GOT3 (cell line): ENCODE results near the gene RGPD4.
"Not testable (repeated sequence)": the region's sequence is repeated elsewhere in the genome, so short reads cannot be mapped to it uniquely, and the experiment has no call there.

Source experiments
- DNase-seq: peaks from one replicate; lab custom pipeline; 2025; ENCODE audit warnings: mixed read lengths; lab: John Stamatoyannopoulos, UW

Gene RGPD4

DNA sequence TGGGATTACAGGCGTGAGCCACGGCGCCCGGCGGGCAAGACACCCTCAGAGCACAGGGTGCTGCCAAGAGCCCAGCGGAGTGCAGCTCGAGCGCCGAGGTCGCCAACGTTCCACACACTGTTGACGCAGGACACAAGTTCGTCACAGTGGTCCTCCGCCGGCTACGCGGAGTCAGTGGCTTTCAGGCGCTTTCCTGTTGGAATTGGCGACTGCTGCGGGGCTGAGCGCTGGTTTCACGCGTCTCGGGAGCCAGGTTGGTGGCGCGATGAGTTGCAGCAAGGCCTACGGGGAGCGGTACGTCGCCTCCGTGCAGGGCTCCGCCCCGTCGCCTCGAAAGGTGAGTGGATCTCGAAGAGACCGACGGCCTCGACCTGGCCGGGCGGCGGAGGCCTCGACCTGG is at the start of gene RGPD4:
RGPD4 (plus strand) TSS at position 144 of the 400 bp plus-strand sequence; CDS start at position 266, 122 bp downstream.
- not testable (repeated sequence) for DNase-seq

DNA sequence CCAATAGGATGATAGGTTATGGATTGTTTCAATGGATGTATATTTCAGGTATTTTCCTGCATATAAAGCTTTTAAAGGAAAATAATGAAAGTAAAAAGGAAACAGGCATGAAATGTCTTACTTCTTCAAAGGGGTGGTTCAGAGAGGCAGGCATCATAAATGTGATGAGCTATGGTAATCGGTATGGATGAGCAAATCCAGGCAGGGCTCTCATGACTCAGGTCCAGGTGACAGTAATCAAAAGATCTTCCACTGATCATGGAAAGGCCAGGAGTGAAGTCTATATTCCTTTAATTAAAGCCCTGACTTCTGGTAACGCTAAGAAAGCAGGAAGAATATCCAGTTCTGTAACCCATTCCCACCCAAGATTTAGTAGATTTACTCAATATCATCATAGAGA is 48.7 kb upstream of the RGPD4 start:
- DNase-seq, result no peak

- DNase-seq, result no peak
These were observed 40.9 kb upstream of the RGPD4 start for GRCh38 chr2:107785756-107786155.

DNA sequence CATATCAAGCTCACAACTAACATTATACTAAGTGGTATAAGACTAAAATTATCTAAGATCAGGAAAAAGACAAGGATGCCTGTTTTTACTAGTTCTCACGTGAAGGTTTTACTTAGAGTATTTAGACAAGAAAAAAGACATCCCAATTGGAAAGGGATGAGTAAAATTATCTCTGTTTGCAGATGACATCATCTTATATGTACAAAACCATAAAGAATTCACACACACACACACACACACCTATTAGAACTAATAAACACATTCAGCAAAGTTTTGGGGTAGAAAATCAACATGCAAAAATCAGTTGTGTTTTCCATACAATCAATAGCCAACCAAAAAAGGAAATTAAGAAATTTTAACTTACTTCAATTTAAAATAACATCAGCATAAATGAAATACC is 35.9 kb upstream of the RGPD4 start:
- DNase-seq, result no peak

GRCh38 chr2:107801498-107801897 is 25.2 kb upstream of the RGPD4 start:
- DNase-seq, result no peak

GRCh38 chr2:107804608-107805498 is 21.8 kb upstream of the RGPD4 start:
- DNase-seq, result no peak

DNA sequence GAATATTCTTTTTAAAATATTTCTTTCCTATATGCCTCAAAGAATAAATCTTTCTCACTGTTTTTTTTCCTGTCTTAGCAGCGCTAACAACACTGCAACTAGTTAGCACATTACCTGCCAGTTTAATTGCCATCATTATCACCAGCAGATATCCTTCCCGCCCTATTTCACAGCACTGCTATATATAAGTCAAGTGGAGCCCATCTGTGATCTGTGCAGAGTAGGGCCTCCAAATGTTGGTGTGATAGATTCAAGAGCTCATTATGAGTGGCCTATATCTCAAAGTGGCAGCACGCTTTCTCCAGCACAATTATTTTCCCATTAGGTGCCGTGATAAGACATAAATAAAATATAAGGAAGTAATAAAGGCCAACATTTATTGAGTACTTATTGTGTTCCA is 19.8 kb upstream of the RGPD4 start:
- DNase-seq, result no peak

- DNase-seq, result no peak
These were observed 18.7 kb upstream of the RGPD4 start for GRCh38 chr2:107807988-107808387.

GRCh38 chr2:107808959-107809358 is 17.7 kb upstream of the RGPD4 start:
- DNase-seq, result no peak

DNA sequence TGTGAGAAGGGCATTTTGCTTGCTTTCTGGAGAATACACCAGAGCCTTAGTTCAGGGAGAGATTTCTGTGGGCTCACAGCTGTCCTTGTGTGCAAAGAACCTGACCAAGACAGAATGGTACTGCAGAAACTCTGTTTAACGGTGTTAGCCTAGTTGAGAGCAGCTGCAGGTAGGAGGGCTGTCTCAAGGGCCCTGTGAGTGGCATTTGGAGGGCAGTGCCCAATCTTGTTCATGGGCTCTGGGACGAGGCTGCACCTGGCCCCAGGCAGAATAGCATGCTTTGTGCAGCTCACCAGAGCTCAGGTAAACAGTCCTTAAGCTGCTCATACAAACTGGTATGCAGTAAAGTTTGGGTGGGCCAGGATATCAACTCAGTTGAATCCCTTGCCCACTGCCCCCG is 16.9 kb upstream of the RGPD4 start:
- DNase-seq, result no peak

DNA sequence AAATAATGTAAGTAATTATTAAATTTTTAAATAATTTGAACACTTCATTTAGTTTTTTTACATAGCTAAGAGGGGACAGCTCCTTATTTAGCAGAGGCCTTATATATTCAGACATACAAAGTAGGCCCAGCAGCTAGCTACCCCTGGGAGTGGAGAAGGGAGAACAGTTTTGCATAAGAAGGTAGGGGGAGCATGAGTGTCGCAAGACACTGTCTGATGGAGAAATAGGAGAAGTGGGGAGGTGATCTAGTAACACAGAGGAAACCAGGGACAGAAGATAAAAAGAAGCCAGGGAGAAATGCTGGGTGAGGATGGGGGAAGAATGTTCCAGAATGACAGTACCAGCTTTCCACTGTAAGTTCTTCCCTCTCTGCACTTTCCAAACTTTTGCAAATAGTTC is 16.0 kb upstream of the RGPD4 start:
- no peak for DNase-seq

DNA sequence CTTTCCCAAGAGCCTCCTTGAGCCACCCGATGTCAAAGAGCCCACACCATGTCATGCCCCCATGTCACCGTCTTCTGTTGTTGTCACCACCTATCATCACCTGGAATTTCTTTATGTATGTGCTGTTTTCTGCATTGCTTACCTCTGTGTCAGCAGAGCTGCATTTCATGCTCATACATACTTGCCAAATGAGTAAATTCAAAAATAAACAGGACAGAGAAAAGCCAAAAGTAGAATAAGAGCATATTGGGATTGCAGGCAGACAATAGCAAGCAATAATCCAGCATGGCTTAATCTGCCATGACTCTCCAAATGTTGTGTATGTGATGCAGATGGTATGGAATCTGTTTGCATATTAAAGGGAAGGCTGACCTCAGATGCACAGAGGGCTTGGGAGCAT is 15.3 kb upstream of the RGPD4 start:
- no peak for DNase-seq

- DNase-seq, result no peak
These were observed 14.7 kb upstream of the RGPD4 start for GRCh38 chr2:107812006-107812405.

DNA sequence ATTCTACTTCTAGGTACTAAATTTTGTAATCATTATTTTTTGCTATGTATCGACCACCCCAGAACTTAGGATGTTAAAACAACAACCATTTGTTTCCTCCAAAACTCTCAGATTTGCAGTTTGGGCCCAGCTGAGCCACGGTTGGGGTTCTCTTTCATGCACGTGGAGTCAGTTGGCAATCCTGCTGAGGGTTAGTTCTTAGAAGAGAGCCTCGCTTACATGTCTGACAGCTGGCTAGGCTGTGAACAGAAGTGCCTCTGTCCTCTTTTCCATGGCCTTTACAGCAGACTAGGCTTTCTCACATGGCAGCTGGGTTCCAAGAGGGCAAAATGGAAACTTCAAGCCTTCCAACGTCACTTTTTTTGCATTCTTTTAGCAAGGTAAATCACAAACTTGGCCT is 9.3 kb upstream of the RGPD4 start:
- no peak for DNase-seq

- DNase-seq, result no peak
These were observed 4.4 kb upstream of the RGPD4 start for GRCh38 chr2:107822302-107822701.

DNA sequence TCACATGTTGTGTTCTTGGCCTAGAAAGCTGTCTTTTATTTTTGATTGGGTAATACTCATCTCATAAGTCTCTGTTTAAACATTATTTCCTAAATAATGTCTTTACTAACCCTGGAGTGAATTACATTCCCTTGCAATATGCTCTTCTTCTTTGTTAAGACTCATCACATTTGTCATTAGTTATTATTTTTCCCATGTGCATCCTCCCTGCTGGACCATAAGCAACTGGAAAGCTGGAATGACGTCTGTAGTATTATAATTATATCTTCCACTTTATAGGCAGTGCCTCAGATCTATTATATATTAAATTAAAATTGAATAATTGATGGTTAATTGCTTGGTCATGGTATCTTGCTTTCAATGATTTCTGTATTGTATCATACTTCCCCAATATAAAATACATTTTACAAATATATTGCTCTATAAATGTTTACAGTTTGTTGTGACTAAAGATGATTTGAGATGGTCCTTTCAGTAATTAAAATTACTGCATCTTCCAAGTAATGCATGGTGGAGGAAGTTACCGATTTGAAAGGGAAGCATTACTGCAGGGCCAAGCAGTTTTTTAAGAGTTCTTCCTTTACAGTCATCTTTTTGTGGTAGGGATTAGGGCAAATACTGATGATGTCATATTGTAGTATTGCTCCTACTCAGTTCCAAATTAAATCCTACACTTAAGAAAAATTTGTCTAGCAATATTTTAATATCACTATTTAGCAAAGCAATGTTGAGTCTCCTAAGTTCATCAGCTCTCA is 2.1 kb upstream of the RGPD4 start:
- DNase-seq, result no peak

- DNase-seq, result no peak
These were observed 1.5 kb upstream of the RGPD4 start for GRCh38 chr2:107825206-107825563.

- DNase-seq, result not testable (repeated sequence)
These were observed 2.8 kb downstream of the RGPD4 start for GRCh38 chr2:107829514-107829913.

DNA sequence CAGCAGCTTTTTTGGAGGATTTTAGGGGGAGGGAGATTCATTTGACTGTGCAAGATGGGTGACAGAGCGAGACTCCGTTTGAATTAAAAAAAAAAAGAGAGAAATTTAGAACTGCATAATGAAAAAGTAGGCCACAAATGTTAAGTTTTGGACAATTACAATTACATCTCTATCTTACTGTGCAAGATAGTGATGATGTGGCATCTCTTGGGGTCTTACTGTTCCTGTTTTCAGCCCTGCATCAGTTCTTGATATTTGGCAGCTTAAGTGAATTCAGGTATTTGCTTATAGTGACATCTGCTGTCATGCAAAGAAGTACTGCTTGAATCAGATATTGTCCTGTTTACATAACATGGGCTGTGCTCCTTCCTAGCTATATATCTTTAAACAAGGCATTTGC is 6.5 kb downstream of the RGPD4 start:
- DNase-seq, result not testable (repeated sequence)

- not testable (repeated sequence) for DNase-seq
These were observed 6.9 kb downstream of the RGPD4 start for GRCh38 chr2:107833618-107834017.

DNA sequence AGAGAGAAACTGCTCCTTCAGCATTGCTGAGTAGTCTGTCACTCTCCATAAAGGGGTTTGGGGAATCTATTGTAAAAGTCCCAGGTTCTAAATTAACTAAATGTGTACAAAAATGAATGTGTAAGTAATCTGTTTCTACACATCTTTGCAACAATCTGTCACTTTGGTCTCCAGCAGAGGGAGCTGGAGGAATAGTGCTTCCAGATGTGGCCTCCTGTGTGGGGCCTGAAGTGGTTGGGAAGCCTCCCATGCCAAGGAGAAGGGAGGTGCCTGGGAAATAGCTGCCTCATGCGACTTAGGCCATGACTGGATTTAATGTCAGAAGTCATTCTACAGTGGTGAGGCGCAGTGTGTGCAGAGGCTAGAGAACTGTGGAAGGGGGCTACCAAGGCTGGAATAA is 89.4 kb downstream of the RGPD4 start:
- DNase-seq, result not testable (repeated sequence)

DNA sequence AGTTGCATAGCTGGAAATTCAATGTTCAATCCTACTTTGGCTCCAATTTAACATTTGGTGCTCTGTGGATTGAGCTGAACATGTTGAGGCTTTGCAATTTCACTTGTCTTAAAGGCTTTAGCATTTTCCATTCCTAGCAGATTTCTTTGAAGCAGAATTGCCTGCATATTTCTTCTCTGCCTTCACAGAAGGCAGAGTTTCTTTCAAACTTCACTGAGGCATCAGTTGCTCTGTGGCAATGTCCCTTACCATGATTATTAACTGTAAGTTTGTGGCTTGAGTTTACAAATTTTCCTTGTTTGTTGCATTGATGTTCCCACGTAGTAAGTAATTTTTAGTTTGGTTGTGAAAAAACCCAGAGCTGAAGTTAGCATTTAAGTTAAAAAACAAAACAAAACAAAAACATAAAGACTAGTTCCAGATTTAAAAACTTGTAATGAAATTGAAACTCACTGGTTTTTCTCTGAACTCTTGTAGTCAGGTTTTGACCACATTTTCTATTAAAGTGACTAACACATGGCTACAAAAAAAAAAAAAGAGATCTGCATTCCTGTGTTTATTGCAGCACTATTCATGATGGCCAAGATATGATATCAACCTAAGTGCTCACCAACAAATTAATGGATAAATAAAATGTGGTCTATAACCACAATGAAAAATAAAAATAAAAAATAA is 90.1 kb downstream of the RGPD4 start:
- DNase-seq, result not testable (repeated sequence)
